H1 (cell line): ENCODE measurements around the gene ZC3H7B. TPM values are rescaled to one million over a fixed set of nuclear protein-coding genes. Genes with fewer than 3 reads are reported as not detected.

Experiments used
- BRCA1 ChIP-seq: IDR thresholded peaks from 2 replicates; pipeline ENCODE4 v1.6.1; 2012; ENCODE audit warnings: low read depth, low read length, improper control_type of control experiment
- GABPA ChIP-seq: IDR thresholded peaks from 2 replicates; pipeline ENCODE4 v1.6.1; 2011; ENCODE audit warnings: mild to moderate bottlenecking, low read length, moderate library complexity, borderline replicate concordance; ENCODE audit not compliant: insufficient read depth
- HDAC2 ChIP-seq, 2 experiments: fragments of 300-600 bp in 1 of 2; sonication (generic) in 1 of 2; IDR thresholded peaks; 2 replicates each; pipeline ENCODE4 v1.6.1; 2011 to 2012; ENCODE audit warnings: low read depth in 2 of 2, low read length in 2 of 2, mild to moderate bottlenecking in 2 of 2, moderate library complexity in 2 of 2, borderline replicate concordance in 1 of 2, inconsistent platforms in 1 of 2
- KDM1A ChIP-seq: fragments of 200-600, 300-600 bp; sonication (generic); IDR thresholded peaks from 2 replicates; pipeline ENCODE4 v1.7.1; 2016; ENCODE audit warnings: mild to moderate bottlenecking, low read length, borderline replicate concordance
- polyA plus RNA-seq, 7 experiments: library from polyadenylated mRNA; depleted of rRNA in 3 of 7; stranded (reverse) in 5 of 7; unstranded in 2 of 7; fragments of >200 nt in 5 of 7; fragments of 200-250 nt in 2 of 7; gene quantifications; 1 replicate in 5 of 7; 2 replicates in 1 of 7; 4 replicates in 1 of 7; pipeline versions ENCODE4 v1.2.1 to v1.2.3, GENCODE V29; 2011 to 2013; ENCODE audit warnings: missing spikeins in 2 of 7, mixed read lengths in 2 of 7
- total RNA-seq: library from RNA; stranded (reverse); fragmentation: NEBNext Ultra II Directional; extraction: Animal tissue kit (Norgen Biotek cat#: 25700); gene quantifications from 2 replicates; pipeline ENCODE4 v1.2.1, GENCODE V29; 2021

ZC3H7B gene
- total and polyA plus RNA-seq, 2 of the 8 experiments (the other 6 are each of a cell fraction or from before 2014, with no cell fraction given) = 35.5 to 78.6 TPM

- TF ChIP-seq HDAC2 (IDR thresholded peaks at IDR 0.05; ENCODE audit: borderline replicate concordance in 1 of 2, low read depth in 2 of 2, low read length in 2 of 2) (no peak), BRCA1 (no peak), GABPA (no peak), KDM1A (no peak)
Observed at GRCh38 chr22:41327124-41327523, 25.8 kb downstream of the ZC3H7B start (continued).
